Stimulated activated CD8-positive, alpha-beta memory T cell treated with anti-CD3 and anti-CD28 coated beads, Interleukin-4, amount 100 ng/mL, for 1 hour (primary cell): ENCODE results near the gene IL17F.
"Not testable (repeated sequence)": the region's sequence is repeated elsewhere in the genome, so short reads cannot be mapped to it uniquely, and the experiment has no call there.

Experiments
- DNase-seq, 2 donors: peaks; one replicate each; pipeline ENCODE4 v3.0.0-alpha.2; 2020; ENCODE audit warnings: low read depth in 2 of 2, low spot score in 1 of 2

Gene IL17F

DNA sequence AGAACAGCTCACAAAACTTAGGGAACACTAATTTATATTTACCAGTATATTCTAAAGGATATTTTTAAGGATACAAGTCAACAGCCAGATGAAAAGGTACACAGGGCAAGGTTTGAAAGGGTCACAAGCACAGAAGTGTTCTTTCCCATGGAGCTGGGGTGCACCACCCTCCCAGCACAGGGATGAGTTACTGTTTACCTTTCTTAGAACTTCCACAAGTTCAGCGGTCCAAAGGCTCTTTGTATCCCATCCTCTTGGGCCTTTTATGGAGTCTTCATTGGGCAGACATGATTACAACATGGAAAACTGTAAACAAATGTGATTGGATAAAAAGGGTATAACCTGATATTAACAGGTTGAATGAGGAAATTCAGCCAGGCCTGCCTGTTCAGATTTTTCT, 1.1 kb upstream of the IL17F start:
- DNase-seq = no peak

DNA sequence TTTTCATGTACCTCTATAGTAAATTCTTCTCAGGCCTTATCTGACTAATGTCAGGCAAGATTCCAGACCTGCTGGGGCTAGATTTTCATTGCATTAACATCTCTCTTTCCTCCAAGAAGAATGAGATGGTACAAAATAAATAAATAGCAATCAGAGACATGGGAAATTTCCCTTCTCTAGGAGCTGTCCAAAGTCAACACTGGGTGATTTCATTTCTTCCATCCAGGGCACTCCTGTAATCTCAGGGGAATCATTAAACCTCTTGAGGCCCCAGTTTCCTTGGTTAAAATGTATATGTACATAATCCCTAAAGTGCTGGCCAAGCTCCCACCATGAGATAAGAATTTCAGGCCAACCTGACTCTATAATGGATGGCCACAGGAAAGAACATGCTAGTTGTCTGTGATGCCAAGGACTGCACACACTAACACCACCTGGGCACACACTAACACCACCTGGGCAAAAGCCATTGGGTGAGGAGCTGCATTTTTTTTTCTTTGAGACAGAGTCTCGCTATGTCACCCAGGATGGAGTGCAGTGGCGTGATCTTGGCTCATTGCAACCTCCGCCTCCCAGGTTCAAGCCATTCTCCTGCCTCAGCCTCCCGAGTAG, 912 bp downstream of the IL17F start:
- DNase-seq = no peak

DNA sequence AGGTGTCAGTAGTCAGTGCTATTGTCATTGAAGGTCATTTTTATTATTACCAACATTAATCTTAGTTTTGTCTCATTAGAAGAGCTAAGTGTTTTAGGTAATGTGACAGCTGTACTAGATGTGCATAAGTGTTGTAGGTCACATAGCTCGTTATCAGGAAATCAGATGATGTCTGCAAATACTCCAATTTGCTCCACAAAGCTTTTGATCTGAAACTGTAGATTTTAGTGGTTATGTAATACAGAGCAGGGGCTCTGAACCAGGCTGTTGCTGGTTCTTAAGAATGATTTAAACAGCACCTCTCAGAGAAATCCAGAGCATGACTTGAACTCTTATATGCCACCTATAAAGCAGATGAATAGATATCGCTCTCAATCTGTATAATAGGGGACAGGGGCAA, 2.5 kb downstream of the IL17F start:
- no peak for DNase-seq

DNA sequence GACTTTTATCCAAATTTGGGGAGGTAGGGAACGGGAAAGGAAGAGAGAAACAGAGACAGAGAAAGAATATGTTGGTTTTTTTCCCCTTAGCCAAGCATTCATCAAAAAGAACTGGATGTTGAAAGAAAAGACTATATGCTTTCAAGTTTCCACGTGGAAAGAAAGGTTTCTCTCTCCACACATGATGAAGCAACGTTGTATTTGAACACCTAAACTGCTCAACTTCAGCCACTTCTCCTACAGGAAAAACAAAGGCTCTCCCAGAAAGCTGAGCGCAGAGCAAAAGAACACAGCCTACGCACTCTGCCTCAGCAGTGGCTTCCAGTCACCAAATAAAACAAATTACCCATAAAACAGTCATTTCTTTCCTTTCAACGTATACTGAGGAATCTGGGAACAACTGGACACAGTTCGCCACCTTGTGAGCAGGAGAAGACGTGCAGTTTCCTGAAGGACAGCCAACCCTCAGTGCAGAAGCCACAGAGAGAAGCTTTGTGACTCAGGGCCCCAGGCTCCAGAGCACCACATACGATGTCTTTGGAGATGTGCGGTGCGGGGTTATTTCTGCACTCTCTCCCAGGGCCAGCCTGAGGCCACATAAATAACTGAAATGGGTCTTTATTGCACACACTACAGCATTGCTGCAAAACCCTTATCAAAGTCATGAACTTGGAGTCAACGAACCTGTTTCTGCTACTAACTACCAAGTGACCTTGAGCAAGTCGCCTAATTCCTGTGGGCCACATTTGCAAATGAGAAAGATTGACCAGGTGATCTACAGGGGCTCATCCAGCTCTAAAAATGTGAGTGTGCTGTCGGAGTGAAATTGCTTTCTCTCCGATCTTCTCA, 10.1 kb downstream of the IL17F start:
- no peak for DNase-seq

DNA sequence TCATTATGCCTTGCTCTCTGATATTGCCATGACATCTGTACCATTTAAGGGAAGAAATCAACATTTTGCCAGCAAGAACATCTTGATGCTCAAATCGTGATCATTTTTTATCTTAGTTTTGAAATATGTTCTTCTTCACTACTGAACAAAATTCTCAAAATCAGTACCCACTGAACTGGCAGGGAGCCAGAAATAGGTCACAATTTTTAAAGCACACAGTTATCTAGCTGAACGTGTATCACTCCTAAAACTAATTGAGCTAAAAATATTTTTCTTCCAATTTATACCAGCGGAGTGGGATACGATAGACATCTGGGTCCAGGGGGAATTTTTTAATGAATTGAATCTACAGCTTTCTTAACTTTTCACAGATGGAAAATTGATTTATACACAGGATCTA, 11.3 kb downstream of the IL17F start:
- DNase-seq = no peak

DNA sequence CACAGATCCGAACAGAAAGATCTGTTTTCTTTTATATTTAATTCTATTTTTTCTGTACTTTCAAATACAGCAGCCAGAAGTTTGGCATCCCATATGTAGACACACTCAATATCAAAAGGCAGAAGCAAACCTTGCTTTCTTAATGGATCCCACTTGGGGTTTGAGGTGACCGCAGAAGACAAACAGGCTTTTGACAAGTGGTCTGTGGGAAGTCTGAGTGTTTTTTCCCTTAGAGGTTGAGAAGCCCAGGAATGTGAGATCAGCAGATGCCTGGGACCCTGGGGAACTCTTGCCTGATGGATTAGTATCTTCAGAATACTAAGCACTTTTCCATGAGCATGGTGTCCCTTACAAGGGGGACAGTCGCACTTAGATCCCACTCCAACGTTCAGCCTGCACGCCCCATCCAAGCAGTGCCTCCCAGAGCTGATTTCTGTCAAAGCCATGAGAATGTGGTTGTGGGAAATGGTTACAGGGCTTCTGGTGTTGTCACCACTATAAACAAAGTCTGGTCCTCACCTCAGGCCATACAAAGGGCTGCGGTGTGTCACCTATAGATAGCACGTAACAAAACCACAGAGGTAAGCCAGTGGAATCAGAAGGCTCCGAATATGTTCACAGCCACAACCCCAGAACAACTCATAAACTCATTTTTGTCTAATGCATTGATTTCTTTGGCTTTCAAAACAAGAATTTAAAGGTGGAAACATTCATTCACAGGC, 12.7 kb downstream of the IL17F start:
- no peak for DNase-seq

DNA sequence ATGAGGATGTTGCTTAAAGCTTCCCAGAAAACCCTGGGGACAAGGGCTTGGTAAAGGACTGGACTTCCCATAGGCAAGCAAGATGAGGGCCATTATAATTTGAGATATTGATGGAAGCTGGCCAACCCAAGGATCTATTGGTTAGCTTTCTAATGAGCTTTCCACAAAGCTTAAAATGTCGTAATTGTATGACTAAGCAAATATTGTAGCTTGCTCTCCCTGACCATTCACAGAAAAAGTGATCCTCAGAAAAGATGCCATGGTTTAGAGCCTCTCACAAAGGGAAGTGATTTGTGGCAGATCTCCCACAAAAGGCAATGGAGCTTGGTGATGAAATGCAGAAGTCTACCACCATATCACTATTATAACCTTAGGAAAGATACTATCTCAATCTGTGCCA, 13.6 kb downstream of the IL17F start:
- DNase-seq = no peak

DNA sequence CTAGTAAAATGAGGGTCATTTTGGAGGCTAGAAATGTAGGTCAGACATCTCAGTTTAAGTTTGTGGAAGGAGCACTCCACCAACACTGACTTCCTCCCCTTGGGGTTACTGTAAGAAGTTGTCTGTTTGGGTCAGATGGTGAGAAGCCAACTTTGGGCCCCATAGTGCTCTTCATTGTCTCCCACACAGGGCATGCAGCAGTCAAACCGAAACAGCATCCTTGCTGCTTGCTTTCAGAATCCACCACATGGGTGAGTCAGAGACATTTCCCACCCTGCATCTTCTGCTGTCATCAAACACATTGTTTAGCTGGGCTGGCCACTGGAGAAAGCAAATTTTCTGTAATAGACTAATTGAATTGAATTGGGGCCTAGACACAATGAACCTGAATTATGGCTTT, 16.8 kb downstream of the IL17F start:
- no peak for DNase-seq

DNA sequence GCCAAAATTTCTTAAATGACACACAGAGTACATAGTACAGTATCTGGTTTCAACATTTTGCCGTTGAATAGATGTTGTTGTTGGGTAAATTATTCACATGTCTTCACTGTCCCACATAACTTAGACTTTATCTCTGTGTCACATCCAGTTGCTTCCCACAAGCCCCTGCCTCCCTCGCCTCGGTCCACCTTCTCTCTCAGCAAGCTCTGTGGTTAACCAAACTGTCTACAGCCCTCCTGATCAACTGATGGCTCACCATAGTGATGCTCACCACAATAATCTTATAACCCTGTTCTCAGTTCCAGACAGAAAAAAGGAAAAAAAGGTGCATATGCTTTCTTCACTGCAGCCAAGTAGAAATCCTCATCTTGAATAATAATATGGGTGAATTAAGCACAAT, 23.0 kb downstream of the IL17F start:
- DNase-seq = no peak

DNA sequence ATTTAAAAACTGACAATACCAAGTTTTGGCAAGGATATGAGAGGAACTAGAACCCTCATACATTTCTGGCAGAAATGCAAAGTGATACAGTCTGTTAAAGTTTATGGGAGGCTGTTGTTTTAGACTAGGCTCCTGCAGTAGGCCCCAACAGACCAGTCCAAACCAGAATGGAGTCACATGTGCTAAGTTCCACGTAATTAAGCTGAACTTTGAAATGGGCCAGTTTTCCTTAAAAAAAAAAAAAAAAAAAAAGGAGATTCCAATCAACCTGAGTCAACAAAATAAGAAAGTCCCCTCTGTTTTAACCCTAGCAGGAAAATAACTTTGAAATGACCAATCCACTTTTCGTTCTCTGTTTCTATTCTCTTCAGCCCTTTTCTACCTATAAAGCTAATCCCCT, 26.5 kb downstream of the IL17F start:
- no peak for DNase-seq

DNA sequence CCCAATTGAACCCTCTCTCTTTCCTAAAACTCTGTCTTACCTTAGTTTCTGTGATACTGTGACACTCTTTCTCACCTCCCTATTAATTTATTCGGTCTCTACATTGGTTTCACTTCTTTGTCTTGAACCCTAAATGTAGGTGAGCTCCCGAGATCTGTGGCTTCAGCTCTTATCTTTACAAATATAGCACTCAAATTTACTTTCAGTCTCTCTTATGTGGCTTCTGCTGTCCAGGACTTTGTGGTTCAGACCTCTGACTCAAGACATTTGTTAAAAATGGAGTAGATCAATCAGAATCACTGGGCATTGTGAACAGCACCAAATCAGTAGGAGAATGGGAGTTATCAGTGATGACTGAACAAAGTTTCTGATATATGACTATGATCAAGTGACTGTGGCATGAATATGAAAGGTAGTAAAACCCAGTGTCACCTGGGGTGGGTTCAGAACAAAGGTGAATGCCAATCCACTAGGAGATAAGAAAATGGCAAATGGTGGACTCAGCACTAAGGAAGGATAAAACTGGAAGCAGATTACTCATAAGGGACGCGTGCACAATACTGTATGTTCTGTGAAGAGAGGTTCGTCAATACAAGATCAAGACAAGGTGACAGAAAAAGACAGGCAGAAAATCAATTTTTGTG, 27.2 kb downstream of the IL17F start:
- no peak for DNase-seq

DNA sequence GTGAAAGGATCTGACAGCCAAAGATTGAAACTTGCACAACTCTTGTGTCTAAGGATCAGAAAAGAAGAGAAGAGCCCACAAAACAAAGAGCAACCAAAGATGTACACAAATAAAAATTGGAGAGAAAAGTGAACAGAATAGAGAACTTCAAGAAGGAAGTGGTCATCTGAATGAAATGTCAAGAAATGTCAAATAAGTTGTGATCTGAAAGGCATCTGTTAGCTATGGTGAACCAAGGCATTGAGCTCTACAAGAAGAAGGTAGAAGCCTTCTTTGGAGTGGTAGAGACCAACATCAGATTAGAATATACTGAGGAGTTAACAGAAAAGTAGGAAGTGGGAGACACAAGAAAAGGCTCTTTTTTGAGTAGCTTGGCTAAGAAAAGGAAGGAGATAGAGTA, 28.5 kb downstream of the IL17F start:
- DNase-seq = no peak

DNA sequence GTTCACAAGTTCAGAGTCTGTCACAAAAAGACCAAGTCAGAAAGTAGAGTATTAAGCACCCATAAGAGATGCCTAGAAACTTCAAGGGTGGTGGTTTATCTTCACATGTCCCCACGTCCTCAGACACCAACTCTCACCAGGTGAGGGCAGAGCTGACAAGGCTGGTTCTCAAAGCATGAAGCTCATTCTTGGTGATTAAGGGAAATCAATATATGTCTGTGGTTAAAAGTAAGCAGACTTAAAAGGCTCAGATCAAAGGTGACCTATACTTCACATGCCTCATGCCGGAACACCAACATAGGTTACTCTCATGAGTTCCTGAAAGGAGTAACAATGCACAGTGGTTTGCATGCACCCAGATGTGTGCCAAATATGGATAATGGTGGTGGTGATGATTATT, 31.2 kb downstream of the IL17F start:
- no peak for DNase-seq

DNA sequence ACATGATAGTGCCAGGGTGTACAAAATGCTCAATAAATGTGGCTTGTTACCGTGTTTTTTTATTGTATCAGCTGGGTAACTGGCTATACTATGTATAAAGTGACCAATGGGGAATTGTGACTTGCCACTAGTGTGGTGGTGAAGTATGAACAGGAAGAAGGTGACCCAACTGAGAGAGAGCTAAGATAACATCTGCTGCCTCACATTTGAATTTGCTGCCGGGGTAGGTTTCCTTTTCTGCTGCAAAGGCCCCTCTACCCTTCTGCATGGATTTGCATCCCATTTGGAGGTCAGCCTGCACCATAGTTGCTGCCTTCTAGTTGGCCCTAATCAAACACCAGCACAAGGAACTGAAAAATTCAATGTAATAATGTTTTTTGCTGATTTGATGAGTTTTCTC, 34.1 kb downstream of the IL17F start:
- no peak for DNase-seq

DNA sequence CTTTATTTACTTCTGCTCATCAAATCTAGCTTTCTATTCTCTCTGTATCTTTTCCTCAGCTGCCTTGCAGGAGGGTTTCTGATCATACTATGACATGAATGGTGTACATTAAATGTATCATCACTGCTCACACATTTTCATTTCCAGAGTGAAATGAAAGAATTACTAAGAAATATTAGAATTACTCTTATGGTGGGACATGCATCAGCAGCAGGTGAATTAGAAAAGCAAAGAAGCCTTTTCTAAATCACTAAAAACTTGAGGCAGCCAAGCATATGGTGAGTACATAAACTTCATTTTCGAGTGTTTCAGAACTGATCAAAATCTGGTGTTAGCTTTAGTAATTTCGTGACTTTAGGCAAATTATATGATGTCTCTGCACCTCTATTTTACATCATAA, 34.5 kb downstream of the IL17F start:
- DNase-seq = no peak

DNA sequence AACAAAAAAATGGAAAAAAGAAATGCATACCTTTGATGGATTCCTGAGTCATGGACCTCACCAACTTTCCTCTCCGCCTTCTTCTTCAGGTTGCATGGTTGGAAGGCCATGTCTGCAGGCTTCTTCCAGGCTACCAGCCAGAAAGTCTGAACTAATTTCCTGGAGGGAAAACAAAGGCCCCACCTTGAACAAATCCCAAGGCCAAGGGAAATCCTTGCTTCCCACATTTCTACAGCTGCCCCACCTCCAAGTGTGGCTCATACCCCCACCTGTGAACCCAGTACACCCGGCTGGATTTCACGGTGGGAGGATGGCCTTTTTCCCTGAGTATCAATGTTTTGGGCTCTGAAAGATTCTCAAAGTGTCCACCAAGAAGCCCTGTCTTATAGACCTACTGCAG, 35.7 kb downstream of the IL17F start:
- no peak for DNase-seq

DNA sequence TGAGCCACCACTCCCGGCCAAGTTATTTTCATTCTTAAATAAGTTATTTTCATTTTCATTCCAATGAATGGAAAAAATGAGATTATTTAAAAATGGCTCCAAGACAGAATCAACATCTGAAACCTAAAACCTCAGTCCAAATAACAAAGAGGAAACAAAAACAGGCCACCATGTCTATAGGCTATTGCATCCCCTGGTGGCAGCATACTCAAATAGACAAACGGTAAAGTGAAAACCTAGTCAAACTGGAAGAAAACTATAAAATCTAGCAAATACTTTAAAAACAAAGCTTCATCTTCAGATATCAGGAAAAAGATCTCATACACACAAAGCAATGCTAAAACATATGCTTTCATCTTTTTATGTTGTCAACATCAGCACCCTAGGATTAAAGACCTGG, 37.2 kb downstream of the IL17F start:
- no peak for DNase-seq

DNA sequence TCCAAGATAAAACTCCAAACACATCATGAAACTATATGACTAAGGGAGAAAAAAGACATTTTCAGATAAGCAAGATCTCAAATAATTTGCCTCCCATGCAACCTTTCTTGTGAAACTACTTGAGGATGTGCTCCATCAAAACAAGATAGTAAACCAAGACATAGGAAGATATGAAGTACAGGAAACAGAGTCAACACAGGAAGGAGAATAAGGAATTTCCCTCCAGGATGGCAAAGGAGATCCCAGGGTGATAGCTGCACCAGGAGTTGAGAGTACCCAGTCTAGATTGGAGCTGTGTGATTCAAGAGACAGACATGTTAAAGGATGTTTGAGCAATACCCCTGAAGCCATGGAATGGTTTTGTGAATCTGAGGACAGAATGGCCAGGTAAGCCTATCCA, 42.8 kb downstream of the IL17F start:
- no peak for DNase-seq

DNA sequence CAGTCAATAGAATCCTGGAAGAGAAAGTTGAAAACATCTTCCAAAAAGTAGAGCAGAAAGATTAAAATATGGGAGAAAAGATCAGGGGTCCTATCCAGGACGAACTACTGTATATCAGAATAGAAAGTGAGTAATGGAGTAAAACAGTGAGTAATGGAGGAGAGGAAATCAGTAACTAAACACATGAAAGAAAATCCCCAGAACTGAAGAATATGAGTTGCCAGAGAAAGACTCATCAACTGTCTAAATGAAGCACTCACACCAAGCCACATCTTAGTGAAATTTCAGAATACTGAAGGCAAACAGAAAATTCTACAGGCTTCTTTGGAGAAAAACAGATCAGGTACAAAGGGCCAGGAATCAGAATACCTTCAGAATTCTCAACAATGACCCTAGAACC, 43.3 kb downstream of the IL17F start:
- no peak for DNase-seq

DNA sequence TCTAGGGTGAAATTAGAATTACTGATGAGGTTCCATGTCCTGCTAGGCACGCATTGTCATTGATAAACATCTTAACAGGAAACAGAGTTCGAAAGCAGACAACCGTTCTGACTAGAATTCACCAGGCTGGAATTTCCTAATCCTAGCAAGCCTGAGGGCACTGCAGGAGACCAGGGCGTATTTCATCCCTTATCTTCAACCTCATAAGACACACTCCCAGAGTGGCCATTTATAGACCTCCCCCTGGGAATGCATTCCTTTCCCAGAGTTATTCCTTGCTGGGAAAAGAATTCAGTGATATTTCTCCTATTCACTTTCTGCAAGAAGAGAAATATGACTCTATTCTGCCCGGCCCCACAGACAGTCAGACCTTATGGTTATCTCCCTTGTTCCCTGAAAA, 44.2 kb downstream of the IL17F start:
- not testable (repeated sequence) for DNase-seq

DNA sequence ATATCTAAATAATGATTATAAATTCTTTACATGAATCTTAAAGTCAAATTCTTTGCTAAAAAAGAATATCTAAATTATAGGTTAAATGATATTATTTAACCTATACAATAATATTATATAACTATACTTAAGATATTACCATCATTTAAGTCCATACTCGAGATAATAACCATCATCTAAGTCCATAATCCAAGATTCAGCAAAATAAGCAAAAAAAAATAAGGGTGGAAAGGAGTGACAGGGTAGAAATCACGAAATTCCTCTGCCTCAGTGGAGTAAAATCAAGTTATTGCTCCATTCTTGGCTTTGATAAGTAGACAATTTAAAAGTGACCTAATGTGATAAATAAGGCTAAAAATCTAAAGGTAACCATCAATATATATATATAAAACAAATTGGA, 48.4 kb downstream of the IL17F start:
- no peak for DNase-seq

DNA sequence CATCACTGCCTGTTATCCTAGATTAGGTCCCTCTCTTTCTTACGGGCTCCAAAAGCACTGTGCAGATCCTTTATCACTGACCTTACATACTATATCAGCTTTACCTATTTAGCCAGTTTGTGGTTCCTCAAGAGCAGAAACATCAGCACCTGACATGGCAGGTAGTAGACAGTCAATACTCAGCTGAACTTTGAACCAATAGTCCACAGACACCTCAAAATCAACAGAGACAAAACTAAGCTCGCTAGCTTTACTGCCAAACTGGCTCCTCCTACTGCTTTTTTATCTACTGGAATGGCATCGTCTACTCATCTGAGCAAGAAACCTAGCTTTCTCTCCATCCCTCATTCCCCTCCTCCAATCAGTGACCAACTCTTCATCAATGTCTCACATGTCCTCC, 52.5 kb downstream of the IL17F start:
- no peak for DNase-seq
